ENCODE data around the gene GAS2L1.

The GAS2L1 gene

DNA sequence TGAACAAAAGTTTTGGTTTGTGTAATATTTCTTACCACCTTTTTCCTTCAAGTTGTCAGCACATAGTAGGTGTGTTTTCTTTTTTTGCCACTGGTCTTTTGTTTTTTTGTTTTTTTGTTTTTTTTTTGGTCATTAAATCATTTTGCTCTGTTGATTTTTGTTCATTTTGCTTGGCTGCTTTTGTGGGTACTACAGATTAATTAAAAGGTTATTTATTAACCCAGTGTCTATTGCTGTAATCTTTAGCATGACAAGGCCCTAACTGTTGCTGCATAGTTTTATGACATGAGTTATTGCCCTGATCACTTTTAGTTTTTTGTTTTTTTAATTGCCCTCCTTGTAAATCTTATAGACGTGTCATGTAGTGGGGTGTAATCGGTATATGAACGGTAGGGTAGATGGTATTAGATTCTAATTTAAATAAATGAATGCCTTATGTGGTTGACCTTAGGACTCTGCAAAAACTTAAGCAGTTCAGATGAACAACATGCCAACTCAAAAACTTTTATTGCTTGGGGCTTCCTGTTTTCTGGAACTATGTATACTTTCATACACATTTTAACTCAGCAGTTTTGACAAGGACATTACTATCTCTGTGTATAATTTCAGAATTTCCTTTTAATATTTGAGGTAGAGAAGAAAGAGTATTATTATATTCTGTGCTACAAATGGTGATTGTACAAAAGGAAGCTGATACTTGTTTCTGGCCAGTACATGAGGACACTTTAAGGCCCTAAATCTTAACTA lies 30.5 kb upstream of the GAS2L1 start:
- DNase-seq (ENCODE audit: low spot score): no peak

DNA sequence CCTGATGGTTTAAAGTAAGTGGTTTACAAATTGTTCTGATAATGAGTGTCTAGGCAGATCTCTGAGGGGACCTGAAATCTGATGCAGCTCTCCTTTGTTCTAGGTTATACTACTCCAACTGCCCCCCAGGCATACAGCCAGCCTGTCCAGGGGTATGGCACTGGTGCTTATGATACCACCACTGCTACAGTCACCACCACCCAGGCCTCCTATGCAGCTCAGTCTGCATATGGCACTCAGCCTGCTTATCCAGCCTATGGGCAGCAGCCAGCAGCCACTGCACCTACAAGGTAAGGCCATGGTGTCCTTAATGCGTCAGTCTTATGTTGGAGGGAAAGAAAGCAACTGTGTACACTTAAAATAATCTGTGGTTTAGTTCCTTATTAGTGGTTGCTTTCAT lies 28.5 kb upstream of the GAS2L1 start:
- no peak for DNase-seq (ENCODE audit: low spot score)

DNA sequence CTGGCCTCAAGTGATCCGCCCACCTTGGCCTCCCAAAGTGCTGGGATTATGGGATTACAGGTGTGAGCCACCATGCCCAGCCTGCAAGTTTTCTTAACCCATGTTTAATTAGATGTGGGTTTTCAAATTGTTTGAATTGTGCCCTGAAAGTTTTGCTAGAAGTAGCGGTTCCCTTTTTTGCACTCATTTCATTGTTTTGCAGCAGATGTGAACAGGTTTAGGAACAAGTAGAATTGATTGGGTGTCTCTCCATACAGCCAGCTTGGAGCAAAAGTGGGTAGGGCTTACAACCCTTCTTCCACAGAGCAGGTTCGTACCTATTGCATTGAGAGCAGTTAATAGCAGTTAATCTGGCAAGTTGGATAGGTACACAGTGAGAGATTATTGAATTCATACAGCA lies 22.3 kb upstream of the GAS2L1 start:
- DNase-seq (ENCODE audit: low spot score): no peak

DNA sequence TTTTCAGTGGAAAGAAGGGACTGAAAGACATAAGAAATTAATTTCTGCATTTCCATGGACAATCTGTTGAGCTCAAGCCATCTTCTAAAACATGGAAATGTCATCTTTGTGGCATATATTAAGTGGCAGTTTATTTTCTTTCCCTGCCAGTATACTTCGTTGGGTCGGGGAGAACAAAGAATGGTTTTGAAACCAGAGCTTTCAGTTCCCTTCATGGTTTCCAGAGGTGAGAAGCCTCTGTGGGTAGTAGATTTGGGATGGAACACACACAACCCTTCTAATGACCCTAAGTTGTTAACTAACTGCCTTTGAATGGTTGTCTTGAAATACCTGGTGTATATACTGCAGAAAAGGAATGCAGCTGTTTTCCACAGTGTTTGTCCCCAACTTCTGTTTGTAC lies 17.6 kb upstream of the GAS2L1 start:
- no peak for DNase-seq (ENCODE audit: low spot score)

DNA sequence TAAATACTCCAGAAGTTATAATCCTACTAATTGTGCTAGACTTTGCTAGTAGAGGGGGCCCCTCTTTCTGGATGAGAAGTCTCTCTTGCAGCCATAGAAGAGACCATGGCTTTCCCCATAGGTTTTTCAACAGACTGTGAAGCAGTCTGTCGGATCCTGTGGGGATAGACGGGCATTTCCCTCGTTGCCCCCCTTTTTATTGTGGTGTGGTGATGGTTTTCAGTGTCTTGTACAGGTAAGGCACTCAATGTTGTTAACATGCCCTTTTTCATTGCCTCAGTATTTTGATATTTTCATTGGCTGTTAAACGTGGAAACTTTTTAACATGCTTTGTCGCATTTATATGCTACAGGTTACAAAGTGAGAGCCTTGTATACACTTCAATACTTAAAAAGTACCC lies 16.4 kb upstream of the GAS2L1 start:
- DNase-seq (ENCODE audit: low spot score): no peak

DNA sequence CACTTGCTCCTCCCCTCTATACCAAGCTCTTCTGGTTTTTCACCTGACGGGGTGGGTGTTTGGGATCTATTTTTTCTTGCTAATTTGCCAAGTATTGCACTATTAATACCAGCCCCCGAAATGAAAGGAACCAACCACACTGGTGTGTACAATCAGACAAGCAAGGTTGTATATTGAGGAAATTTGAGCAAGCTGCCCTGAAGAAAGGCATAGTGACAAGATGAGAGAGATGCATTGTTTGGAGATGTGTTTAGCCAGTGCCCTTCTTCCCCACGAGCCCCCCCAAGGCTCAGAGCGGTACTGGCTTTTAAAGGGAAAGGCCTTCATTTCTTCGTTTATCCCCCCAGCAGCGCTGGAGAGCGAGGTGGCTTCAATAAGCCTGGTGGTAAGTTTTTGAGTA lies 15.2 kb upstream of the GAS2L1 start:
- no peak for DNase-seq (ENCODE audit: low spot score)

DNA sequence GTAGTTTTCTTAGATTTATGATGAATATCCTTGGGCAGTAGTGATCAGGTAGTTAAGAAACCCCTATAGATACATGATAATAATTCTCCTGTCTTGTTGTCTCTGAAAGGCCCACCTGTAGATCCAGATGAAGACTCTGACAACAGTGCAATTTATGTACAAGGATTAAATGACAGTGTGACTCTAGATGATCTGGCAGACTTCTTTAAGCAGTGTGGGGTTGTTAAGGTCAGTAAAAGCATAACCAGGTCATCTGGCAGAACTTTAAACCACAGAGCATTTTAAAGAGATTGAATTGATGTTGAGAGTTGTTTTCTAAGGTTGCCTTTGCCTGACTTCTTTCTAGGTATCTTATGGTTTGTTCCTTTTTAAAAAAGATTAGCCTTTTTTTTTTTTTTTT lies 14.1 kb upstream of the GAS2L1 start:
- DNase-seq (ENCODE audit: low spot score): no peak

DNA sequence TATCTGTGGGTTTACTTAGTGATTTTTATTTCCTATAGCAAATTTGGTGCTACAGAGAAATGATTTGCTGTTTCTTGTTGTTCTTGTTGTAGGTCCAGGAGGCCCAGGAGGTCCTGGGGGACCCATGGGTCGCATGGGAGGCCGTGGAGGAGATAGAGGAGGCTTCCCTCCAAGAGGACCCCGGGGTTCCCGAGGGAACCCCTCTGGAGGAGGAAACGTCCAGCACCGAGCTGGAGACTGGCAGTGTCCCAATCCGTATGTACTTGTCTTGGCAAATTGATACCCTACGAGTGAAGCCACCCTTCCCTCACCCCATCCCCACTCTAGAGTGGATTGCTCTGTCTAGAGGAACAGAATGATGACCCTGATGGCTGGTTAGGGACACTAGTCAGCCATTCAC lies 7.8 kb upstream of the GAS2L1 start:
- no peak for DNase-seq (ENCODE audit: low spot score)

DNA sequence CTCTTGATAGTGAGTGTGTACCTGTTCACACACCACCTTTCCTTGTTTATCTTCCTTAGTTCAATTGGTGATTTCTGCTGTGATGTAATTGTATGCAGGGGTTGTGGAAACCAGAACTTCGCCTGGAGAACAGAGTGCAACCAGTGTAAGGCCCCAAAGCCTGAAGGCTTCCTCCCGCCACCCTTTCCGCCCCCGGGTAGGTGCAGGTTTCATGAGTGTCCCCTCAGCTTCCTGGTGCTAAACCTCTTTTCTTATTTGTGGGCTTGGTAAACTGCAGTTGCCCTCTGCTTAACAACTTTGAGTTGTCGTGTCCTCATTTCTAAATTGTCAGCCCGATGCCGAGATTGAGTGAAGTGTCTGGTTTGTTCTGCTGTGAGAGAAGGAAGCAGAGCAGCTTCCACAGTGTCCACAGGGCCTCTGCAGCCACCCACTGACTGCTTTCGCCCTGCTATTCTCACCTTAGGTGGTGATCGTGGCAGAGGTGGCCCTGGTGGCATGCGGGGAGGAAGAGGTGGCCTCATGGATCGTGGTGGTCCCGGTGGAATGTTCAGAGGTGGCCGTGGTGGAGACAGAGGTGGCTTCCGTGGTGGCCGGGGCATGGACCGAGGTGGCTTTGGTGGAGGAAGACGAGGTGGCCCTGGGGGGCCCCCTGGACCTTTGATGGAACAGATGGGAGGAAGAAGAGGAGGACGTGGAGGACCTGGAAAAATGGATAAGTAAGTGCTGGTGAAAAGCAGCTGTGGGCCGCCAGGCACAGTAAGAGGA lies 7.1 kb upstream of the GAS2L1 start:
- DNase-seq (ENCODE audit: low spot score): no peak

DNA sequence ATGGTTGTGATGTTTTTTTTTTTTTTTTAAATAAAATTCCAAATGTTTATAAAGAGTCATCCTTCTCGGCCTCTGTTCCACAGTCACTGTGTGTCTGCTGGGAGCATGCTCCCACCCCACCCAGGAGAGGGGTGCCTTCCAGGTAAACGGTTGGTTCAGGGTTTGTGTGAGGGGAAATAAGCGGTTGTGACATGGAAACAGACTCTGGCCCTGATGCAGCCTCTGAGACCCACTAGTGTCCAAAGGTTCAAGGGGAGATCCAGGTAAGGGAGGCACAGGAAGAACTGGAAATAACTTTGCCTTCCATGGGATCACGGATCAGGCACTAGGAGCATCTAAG lies 6.0 kb upstream of the GAS2L1 start:
- no peak for DNase-seq (ENCODE audit: low spot score)

DNA sequence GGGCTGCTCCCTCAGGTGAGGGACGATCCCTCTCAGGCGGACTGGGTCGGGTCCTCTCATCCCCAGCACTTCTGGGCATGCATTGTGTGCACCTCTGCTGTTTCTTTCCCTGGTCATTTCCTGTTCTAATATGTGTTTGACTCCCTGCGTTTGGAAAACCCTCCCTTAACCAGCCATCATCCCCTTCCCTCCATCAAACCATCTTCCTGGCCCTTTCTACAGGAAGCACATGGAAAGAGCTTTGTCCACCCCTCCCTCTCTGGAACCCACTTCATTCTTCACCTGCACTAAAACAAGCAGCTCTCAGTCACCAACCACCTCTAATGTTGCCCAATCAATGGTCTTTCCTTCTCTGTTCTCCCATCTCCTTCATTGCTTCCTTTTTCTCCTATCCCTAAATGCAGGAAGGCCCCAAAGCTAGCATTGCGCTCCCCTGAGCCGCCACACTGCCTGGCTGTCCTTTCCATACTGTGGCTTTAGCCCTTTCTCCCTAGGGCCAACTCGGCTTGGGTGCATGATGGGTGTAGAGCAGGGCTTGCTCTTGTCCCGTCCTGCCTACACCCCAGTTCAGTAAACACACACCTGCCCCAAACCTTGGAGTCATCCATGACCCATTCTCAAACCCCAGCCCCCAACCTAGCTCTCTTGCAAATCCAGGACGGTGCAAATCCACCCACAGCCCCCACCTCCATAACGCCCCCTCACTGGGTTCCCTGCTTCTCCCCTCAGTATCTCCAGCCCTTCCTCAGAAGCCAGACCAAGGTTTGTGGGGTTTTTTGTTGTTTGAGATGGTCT lies 5.4 kb upstream of the GAS2L1 start:
- DNase-seq (ENCODE audit: low spot score): no peak

DNA sequence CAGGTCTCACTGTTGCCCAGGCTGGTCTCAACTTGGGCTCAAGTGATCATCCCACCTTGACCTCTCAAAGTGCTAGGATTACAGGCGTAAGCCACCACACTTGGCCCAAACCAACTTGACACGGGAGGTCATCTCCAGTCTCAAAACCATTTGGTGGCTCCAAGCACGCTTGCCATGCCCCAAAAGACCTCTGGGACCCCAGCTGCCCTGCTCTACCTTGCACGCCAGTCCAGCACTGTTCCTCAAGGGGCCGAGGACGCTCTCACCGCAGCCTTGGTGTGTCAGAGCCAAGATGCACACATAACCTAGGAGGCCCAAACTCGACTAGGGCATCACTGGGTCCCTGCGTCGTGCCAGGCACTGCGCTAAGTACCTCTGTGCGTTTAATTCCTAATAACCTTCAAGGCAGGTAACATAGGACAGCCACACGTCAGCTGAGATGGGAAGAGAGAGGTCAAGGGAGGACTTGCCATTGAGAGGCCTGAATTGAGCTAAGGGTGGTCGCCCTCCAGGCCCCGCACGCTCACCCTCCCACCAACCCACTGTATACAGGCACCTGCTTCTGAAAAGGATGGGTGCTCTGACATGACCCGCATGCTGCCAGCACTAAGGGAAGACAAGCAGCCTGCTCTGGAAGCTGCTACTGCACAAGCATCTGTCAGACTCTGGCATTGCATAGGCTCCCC lies 4.6 kb upstream of the GAS2L1 start:
- no peak for DNase-seq (ENCODE audit: low spot score)

DNA sequence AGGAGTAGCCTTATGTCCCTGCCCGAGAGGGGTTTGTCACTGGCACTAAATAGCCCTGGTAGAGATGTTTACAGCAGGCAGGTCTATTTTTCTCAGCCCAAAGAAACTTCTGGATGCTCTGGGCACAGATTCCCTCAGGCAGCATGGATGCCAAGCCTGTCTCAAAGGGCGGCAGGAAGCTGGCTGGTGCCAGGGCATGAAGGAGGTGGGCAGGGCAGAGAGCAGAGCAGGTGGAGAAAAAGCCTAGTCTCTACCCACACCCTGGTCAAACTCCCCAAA lies 4.1 kb upstream of the GAS2L1 start:
- DNase-seq (ENCODE audit: low spot score): no peak

DNA sequence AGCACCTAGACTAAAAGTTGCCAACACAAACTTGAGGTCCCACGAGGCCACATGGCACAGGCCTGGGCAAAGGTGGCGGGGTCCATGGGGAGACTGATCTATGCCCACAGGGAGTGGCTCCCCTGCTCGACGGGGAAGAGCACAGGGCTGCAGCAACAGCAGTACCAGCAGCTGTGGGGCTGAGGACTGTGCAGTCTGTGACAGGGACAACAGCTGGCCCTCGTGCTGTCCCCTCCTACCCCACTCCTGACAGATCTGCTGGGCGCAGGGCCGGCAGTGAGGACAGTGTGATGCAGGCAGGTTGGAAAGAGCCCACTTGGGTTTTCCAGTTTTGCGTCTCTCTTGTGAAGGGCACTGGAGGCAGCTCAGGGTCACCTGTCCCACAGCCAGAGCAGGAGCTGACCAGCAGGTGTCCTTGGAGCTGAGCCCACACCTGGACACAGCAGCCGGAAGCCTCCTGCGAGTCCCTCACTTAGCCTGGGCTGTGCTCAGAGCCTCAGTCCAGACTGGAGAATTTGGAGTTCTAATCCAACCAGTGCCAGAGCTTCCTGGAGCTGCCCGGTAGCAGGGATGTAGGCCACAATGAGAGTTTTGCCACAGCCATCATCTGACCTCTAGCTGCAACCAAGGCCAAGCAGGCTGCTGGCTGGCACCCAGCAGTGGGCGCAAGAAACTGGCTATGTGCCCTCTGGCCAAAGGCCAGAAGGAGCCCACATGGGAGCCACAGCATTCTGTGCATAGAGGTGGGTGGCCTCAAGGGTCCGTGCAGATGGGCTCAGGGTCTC lies 3.6 kb upstream of the GAS2L1 start:
- no peak for DNase-seq (ENCODE audit: low spot score)

DNA sequence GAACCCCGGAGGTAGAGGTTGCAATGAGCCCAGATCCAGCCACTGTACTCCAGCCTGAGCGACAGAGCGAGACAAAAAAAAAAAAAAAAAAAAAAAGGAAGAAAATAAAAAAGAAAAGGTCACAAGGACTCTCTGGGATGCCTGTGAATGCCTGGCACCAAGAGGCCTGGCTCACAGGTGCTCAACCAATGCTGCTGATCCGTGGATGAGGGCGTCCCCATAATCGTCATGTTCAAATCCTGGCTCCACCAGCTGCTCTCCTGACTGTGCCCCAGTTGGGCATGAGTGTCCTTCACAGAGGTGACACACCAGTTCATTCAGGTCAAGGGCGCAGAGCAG lies 645 bp upstream of the GAS2L1 start:
- no peak for DNase-seq (ENCODE audit: low spot score)

DNA sequence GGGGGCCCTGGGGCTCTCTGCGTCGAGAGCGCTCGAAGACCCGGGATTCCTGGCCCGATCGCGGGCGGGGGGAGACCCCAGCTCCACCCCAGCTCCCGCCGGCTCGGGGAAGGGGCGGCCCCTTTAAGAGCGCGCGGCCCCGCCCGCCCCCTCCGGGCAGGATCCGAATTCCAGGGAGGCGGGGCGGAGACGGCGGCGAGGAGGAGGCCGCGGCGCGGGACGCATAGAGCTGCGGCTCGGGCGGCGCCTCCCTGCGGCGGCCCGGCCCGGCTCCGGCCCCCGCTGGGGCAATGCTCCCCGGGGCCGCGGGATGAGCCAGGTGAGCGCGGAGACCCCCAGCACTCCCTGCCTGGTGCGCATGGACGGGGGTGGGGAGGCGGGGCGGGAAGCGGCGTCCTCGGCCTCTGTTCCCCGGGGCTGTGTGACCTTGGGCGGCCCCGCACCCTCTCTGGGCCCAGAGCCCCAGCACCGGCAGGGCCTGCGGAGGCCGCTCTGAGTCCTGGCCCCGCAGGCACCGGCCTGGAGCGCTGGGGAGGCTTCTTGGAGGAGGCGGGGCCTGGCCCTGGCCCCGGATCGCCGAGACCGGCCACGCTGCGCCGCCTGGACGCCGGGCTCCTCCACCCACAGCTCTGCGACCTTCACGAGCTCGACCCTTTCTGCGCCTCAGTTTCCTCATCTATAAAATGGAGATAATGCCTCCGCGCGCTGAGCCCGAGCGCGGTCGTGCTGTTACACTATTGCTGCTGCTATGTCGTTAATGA lies 565 bp downstream of the GAS2L1 start:
- DNase-seq (ENCODE audit: low spot score): no peak

DNA sequence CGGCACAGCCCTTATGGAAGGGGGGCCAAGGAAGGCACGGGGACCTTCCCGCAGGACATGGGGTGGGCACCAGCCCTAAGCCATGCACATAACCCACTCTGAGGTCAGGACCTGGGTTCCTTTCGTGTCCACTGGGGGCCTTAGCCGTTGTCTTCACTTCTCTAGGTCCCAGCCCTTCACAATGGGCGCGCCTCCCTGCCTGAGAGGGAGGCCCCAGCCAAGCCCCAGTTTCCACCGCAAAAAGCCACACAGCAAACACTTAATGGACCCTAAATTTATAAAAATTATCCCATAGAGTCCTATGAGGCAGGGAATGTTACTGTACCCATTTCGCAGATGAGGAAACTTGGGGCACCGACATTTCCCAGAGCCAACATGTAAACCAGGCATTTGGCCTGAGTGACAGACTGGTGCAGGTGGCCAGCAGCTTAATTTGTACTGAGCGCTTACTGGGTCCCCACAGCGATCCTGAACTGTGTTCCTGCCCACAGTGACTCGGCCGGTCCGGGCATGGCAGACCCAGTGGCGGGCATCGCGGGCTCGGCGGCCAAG lies 1.2 kb downstream of the GAS2L1 start:
- DNase-seq (ENCODE audit: low spot score): no peak

DNA sequence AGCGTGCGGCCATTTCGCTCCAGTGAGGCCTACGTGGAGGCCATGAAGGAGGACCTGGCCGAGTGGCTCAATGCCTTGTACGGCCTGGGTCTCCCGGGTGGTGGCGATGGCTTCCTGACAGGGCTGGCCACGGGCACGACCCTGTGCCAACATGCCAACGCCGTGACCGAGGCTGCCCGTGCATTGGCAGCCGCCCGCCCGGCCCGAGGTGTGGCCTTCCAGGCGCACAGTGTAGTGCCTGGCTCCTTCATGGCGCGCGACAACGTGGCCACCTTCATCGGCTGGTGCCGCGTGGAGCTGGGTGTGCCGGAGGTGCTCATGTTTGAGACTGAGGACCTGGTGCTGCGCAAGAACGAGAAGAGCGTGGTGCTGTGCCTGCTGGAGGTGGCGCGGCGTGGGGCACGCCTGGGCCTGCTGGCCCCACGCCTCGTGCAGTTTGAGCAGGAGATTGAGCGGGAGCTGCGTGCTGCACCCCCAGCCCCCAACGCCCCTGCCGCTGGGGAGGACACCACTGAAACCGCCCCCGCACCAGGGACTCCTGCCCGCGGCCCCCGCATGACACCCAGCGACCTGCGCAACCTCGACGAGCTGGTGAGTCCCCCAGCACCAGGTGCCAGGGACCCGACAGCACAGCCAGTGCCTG lies 1.8 kb downstream of the GAS2L1 start:
- DNase-seq (ENCODE audit: low spot score): no peak

DNA sequence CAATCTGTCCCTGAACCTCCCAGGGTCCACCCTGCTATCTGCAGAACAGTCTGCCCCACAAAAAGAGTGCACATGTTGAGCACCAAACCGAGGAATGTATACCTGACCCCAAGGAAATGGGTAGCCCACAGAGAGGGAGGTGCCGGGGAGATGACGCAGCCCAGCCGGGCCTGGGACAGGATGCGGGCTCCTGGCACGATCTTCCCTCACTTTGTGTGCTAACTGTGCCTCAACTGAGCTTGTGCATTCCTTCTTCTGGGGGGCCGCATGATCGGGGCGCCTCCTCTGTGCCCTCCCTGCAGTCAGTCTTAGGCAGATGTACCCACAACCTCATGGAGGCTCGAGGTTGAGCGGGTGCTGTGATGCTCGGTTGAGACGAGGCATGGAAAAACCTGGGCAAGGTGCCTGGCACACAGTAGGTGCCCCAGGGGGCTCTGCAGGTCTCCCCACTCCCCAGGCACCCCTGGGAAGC lies 2.4 kb downstream of the GAS2L1 start:
- DNase-seq (ENCODE audit: low spot score): no peak

DNA sequence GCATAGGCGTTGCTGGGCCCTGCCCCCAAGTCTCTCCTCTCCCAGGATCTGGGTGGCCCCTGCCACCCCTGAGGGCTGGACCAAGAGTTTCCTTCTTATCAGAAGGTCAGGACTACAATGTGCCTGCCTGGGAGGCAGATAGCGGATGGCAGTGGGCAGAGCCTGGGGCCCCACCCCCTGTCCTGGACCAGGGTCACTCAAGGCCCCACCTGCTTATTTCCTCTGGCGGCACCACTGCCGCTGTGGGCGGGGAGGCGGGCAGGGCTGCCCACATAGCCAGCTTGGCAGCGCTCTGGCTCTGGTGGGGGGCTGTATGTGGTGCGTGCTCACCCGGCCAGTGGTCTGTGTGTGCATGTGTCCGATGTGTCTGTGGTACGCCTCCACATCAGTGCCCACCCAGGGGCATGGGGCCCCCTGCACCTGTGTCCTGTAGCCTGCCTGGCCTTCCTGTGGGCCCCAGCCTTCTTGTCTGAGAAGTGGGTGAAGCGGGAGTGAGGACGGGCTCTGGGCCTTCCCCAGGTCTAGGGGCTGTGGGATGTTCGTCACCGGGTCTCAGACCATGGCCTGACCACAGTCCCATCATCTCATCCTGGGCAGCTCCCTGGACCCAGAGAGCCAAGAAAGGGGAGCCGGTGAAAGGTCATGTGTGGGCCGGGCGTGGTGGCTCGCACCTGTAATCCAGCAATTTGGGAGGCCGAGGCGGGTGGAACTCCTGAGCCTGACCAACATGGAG lies 3.0 kb downstream of the GAS2L1 start:
- no peak for DNase-seq (ENCODE audit: low spot score)

Data from CD4-positive, alpha-beta T cell treated with Interleukin-6 at 100 ng/mL for 8 hours (primary cell).